ENCODE data around the gene B3GALNT1.

GRCh38 chr3:161072211-161072621, 32.9 kb downstream of the B3GALNT1 start:
- TF ChIP-seq POLR2A (IDR thresholded peaks at IDR 0.05; ENCODE audit: low read depth, low read length) (no peak), POLR2AphosphoS5 (IDR thresholded peaks at IDR 0.05; ENCODE audit: low read depth, low read length) (no peak)

Data from GM12892 (cell line).